NCI-H146 (cell line): ENCODE measurements around the gene TRIM39.

Experiments
- DNase-seq: peaks from one replicate; lab custom pipeline; 2025; lab: John Stamatoyannopoulos, UW

Gene TRIM39

GRCh38 chr6:30327232-30327746 is 562 bp downstream of the TRIM39 start:
- DNase-seq: no peak

DNA sequence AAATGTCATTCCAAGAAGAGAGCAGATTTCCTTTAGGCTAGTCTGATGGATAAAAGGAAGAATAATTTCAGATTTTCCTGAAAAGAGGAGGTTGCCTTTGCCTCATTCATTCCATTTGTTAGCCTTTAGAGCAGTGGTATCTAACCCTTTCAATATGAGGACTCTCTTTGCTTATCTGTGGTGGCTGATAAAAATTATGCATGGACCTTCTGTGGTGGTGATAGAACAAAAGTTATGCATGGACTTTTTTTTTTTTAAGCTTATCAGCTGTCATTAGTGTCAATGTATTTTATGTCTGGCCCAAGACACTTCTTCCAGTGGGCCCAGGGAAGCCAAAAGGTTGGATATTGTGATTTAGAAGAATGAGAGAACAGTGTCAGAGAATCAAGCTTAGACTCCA is 1.7 kb downstream of the TRIM39 start:
- no peak for DNase-seq

GRCh38 chr6:30329331-30329730 is 2.6 kb downstream of the TRIM39 start:
- DNase-seq: no peak

DNA sequence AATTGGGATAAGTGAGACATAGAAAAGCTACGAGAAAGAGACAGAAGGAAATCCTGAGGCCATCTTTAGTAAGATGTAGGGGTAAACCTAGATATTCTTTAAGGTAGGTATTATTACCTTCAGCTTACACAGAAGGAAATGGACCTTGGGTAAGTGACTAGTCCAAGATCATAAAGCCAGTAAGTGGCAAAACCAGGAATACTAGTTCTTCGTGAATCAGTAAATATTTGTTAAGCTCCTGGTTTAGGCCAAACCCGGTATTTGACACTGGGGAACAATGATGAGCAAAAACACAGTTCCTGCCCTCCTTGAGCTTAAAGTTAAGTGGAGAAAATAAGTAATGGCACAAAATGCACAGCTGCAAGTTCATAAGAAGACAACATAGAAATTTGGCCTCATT is 5.3 kb downstream of the TRIM39 start:
- no peak for DNase-seq

DNA sequence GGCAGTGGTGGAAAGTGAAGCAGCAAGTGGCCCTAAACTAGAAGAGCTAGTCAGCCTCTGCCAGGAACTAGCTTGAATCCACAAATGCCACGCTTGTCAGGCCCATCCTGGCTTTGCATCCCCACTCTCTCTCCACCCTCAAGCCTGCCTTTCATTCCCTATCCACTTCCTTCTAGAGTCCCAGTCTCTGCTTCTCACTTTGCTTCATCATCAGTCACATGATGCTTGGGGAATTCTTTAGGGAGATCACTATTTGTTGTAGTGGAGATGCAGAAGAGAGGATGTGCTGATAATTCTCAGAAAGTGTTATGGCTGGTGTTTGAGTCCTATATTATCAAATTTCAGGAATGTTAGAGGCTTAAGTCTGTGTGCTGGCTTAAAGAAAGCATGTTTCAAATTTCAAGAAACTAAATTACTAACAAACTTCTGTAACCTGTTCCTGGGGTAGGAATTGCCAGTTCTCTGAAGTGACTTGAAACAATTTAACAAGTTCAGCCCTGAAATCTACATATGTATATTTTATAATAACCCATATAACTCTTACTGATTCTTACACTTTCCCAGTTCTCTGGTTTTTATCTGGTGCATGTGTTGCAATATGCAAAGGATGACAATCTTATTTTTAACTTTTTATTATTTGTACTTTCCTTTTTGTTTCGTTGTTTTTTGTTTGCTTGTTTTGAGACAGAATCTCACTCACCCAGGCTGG is 7.5 kb downstream of the TRIM39 start:
- no peak for DNase-seq

- no peak for DNase-seq
These were observed 13.9 kb downstream of the TRIM39 start for GRCh38 chr6:30340589-30341054.

DNA sequence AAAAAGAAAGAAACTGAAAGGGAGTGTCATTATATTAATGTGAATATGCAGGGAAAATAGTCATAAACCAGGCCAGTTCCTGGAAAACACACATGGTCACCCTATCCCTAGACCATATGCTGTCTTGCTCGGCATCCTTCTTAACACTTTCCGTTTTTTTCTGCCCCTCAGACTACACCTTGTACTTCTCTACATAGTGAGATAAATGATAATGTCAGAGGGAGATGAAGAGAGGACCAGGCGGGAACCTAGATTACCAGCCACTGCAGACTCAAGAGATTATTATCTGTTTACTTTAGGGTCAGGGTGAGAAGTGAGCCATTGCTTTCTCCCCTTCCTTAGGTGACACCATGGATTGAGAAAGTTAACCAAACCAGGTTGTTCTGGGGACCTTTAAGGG is 14.5 kb downstream of the TRIM39 start:
- DNase-seq: no peak

- no peak for DNase-seq
These were observed 15.0 kb downstream of the TRIM39 start for GRCh38 chr6:30341728-30342127.

- DNase-seq: no peak
These were observed 17.6 kb downstream of the TRIM39 start for GRCh38 chr6:30344191-30344867.

- DNase-seq: peak; percentile 85
These were observed 18.3 kb downstream of the TRIM39 start, which contains the start of gene RPP21 for GRCh38 chr6:30344868-30345671. Gene RPP21, plus strand, starts transcription at chr6:30345156. Its CDS starts 16 bp downstream, at chr6:30345172.

- DNase-seq: no peak
These were observed 19.1 kb downstream of the TRIM39 start for GRCh38 chr6:30345852-30346251.

GRCh38 chr6:30348957-30349356 is 22.2 kb downstream of the TRIM39 start:
- no peak for DNase-seq

- no peak for DNase-seq
These were observed 22.9 kb downstream of the TRIM39 start for GRCh38 chr6:30349421-30350177.

- no peak for DNase-seq
These were observed 23.8 kb downstream of the TRIM39 start for GRCh38 chr6:30350524-30350923.

GRCh38 chr6:30352550-30352949 is 25.8 kb downstream of the TRIM39 start:
- no peak for DNase-seq

DNA sequence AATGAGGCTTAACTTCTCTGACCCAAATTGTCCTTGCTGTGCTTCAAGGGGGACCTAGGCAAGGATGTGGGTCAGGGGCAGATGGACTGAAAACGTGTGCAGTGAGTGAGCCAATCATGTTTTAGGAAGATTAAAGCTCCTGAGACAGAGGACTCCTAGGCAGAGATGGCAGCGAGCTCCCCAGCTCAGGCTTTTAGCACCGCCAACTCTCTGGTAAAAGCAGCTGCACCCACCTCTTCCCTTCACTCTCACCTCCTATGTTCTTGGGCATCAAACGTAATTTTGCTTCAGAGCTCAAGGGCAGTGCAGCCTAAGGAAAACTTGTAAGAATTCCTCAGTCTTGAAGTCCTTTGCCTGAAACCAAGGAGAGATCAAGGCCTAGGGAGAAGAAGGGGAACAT is 28.6 kb downstream of the TRIM39 start:
- no peak for DNase-seq

DNA sequence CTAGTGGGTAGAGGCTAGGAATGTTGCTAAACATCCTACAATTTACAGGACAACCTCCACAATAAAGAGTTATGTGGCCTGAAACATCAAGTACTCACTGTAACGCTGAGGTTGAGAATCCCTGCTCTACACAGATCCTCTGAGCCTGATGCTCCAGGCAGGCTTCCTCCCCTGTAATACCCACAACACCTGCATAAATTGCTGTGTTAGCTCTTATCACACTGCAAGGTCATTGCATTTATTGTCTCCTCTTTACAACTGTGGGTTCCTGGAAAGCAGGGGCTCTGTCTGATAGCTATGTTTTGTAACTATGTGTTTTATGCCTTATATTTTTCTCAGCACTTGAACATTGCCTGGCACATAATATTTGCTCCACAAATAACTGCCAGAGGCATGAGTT is 29.8 kb downstream of the TRIM39 start:
- no peak for DNase-seq

GRCh38 chr6:30357678-30358540 is 31.2 kb downstream of the TRIM39 start:
- peak; percentile 74 for DNase-seq

GRCh38 chr6:30359276-30359675 is 32.5 kb downstream of the TRIM39 start:
- no peak for DNase-seq

GRCh38 chr6:30360139-30360538 is 33.4 kb downstream of the TRIM39 start:
- DNase-seq: no peak

- DNase-seq: no peak
These were observed 34.9 kb downstream of the TRIM39 start for GRCh38 chr6:30361661-30362060.
